Ishikawa (cell line): ENCODE measurements around the gene ECPAS.

Experiments
- CEBPB ChIP-seq: IDR thresholded peaks from 2 replicates; pipeline ENCODE4 v1.6.1; 2012
- CREB1 ChIP-seq: IDR thresholded peaks from 2 replicates; pipeline ENCODE4 v1.6.1; 2012; ENCODE audit warnings: low read depth
- EP300 ChIP-seq: IDR thresholded peaks from 2 replicates; pipeline ENCODE4 v1.6.1; 2012; ENCODE audit warnings: borderline replicate concordance
- FOXM1 ChIP-seq: IDR thresholded peaks from 2 replicates; pipeline ENCODE4 v1.6.1; 2012; ENCODE audit warnings: low read depth, borderline replicate concordance
- NFIC ChIP-seq: IDR thresholded peaks from 2 replicates; pipeline ENCODE4 v1.6.1; 2012
- RAD21 ChIP-seq: IDR thresholded peaks from 2 replicates; pipeline ENCODE4 v1.6.1; 2012; ENCODE audit warnings: low read depth
- TAF1 ChIP-seq: IDR thresholded peaks from 2 replicates; pipeline ENCODE4 v1.6.1; 2012; ENCODE audit warnings: low read depth, mild to moderate bottlenecking
- TEAD4 ChIP-seq: IDR thresholded peaks from 2 replicates; pipeline ENCODE4 v1.6.1; 2012
- YY1 ChIP-seq: IDR thresholded peaks from 2 replicates; pipeline ENCODE4 v1.6.1; 2012; ENCODE audit warnings: low read depth
- ZBTB7A ChIP-seq: IDR thresholded peaks from 2 replicates; pipeline ENCODE4 v1.6.1; 2012; ENCODE audit warnings: low read depth
- TF ChIP-seq, protein P1 (sequence below): IDR thresholded peaks from 2 replicates; pipeline ENCODE4 v1.6.1; 2012; ENCODE audit warnings: low read depth, mild to moderate bottlenecking
- TF ChIP-seq, protein P2 (sequence below): IDR thresholded peaks from 2 replicates; pipeline ENCODE4 v1.6.1; 2012
- TF ChIP-seq, protein P3 (sequence below): IDR thresholded peaks from 2 replicates; pipeline ENCODE4 v1.6.1; 2012

DNA sequence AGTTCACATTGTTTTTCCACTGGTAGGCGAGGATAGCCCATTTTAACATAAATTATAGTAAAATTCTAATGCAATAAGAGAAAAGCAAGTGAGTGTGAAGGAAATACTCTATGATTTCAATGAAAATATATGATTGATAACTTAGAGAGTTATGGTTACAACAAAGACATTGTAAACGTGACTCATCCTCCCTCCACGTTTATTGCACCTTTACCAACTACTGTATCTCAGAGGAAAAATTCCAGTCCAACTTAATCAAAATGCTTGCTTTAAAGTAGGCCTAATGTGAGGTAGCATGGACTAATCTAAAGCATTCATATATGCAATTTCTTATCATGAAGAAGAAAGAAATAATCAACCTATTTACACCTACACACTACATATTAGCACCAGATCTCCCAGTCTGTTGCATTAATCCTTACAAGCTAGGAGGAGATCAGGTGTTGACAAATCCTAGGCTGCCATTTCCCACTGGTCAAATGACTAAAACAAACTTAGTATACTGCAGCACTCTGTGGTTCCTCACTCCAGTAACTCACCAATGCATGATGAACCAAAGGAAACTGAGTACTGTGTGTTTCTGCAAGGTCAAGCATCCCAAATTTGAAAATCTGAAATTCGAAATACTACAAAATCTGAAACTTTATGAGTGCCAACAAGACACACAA, 41.7 kb downstream of the ECPAS start:
- TF ChIP-seq NFIC (no peak), YY1 (no peak), EP300 (no peak), RAD21 (no peak), TAF1 (no peak), CEBPB (no peak), FOXM1 (no peak), CREB1 (no peak), ZBTB7A (no peak), TEAD4 (no peak)
- TF ChIP-seq, protein P1, sequence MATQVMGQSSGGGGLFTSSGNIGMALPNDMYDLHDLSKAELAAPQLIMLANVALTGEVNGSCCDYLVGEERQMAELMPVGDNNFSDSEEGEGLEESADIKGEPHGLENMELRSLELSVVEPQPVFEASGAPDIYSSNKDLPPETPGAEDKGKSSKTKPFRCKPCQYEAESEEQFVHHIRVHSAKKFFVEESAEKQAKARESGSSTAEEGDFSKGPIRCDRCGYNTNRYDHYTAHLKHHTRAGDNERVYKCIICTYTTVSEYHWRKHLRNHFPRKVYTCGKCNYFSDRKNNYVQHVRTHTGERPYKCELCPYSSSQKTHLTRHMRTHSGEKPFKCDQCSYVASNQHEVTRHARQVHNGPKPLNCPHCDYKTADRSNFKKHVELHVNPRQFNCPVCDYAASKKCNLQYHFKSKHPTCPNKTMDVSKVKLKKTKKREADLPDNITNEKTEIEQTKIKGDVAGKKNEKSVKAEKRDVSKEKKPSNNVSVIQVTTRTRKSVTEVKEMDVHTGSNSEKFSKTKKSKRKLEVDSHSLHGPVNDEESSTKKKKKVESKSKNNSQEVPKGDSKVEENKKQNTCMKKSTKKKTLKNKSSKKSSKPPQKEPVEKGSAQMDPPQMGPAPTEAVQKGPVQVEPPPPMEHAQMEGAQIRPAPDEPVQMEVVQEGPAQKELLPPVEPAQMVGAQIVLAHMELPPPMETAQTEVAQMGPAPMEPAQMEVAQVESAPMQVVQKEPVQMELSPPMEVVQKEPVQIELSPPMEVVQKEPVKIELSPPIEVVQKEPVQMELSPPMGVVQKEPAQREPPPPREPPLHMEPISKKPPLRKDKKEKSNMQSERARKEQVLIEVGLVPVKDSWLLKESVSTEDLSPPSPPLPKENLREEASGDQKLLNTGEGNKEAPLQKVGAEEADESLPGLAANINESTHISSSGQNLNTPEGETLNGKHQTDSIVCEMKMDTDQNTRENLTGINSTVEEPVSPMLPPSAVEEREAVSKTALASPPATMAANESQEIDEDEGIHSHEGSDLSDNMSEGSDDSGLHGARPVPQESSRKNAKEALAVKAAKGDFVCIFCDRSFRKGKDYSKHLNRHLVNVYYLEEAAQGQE: no peak
- TF ChIP-seq, protein P2, sequence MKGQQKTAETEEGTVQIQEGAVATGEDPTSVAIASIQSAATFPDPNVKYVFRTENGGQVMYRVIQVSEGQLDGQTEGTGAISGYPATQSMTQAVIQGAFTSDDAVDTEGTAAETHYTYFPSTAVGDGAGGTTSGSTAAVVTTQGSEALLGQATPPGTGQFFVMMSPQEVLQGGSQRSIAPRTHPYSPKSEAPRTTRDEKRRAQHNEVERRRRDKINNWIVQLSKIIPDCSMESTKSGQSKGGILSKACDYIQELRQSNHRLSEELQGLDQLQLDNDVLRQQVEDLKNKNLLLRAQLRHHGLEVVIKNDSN: no peak
- TF ChIP-seq, protein P3, sequence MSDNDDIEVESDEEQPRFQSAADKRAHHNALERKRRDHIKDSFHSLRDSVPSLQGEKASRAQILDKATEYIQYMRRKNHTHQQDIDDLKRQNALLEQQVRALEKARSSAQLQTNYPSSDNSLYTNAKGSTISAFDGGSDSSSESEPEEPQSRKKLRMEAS: no peak
